ENCODE results near the gene RAX2.

The RAX2 gene

GRCh38 chr19:3725640-3726310 is 46.3 kb downstream of the RAX2 start:
- TF ChIP-seq BHLHE40 (IDR thresholded peaks at IDR 0.05; ENCODE audit: borderline replicate concordance) (no peak), NFRKB (IDR thresholded peaks at IDR 0.05) (no peak), FOXM1 (IDR thresholded peaks at IDR 0.05; ENCODE audit: borderline replicate concordance) (no peak), FOXK2 (IDR thresholded peaks at IDR 0.05) (no peak), FOXA1 (IDR thresholded peaks at IDR 0.05) (no peak), ARNT (IDR thresholded peaks at IDR 0.05) (no peak)
- DNase-seq (ENCODE audit: extremely low spot score) = no peak
- ChIA-PET POLR2A (no interaction called here), CTCF (no interaction called here)

GRCh38 chr19:3725121-3725520 is 46.9 kb downstream of the RAX2 start:
- TF ChIP-seq CTBP1 (IDR thresholded peaks at IDR 0.05; ENCODE audit: borderline replicate concordance) (no peak), SP1 (IDR thresholded peaks at IDR 0.05) (no peak), LEF1 (IDR thresholded peaks at IDR 0.05; ENCODE audit: borderline replicate concordance) (no peak), FOXK2 (IDR thresholded peaks at IDR 0.05) (no peak), NFRKB (IDR thresholded peaks at IDR 0.05) (no peak), ELF4 (IDR thresholded peaks at IDR 0.05) (no peak), PKNOX1 (IDR thresholded peaks at IDR 0.05) (no peak), L3MBTL2 (conservative IDR thresholded peaks at IDR 0.05) (no peak), FOXM1 (IDR thresholded peaks at IDR 0.05; ENCODE audit: borderline replicate concordance) (no peak), FOXA1 (IDR thresholded peaks at IDR 0.05) (no peak), HDGF (IDR thresholded peaks at IDR 0.05; ENCODE audit: borderline replicate concordance) (no peak), ZNF384 (IDR thresholded peaks at IDR 0.05) (no peak), ARNT (IDR thresholded peaks at IDR 0.05) (no peak), BHLHE40 (IDR thresholded peaks at IDR 0.05; ENCODE audit: borderline replicate concordance) (no peak), SUZ12 (IDR thresholded peaks at IDR 0.05) (no peak), TARDBP (IDR thresholded peaks at IDR 0.05) (no peak)
- ChIA-PET CTCF (no interaction called here), POLR2A (no interaction called here)
- DNase-seq (ENCODE audit: extremely low spot score) = no peak

GRCh38 chr19:3723883-3724282 is 48.1 kb downstream of the RAX2 start:
- POLR2A ChIA-PET = interaction anchor here (0.6 kb wide), 1 partner anchor 106 kb away, joined by 3 read pairs; no protein-coding TSS in a partner anchor
- DNase-seq (ENCODE audit: extremely low spot score) = no peak
- no peak for TF ChIP-seq HDGF (IDR thresholded peaks at IDR 0.05; ENCODE audit: borderline replicate concordance)
- no peak for TF ChIP-seq ZNF384 (IDR thresholded peaks at IDR 0.05)
- no peak for TF ChIP-seq PKNOX1 (IDR thresholded peaks at IDR 0.05)
- TF ChIP-seq SUZ12 (IDR thresholded peaks at IDR 0.05) = no peak
- TF ChIP-seq TARDBP (IDR thresholded peaks at IDR 0.05) = no peak
- no peak for TF ChIP-seq FOXM1 (IDR thresholded peaks at IDR 0.05; ENCODE audit: borderline replicate concordance)
- TF ChIP-seq SP1 (IDR thresholded peaks at IDR 0.05) = no peak
- TF ChIP-seq LEF1 (IDR thresholded peaks at IDR 0.05; ENCODE audit: borderline replicate concordance) = no peak
- TF ChIP-seq FOXA1 (IDR thresholded peaks at IDR 0.05) = no peak
- no peak for TF ChIP-seq ARNT (IDR thresholded peaks at IDR 0.05)
- no peak for TF ChIP-seq L3MBTL2 (conservative IDR thresholded peaks at IDR 0.05)
- no peak for TF ChIP-seq BHLHE40 (IDR thresholded peaks at IDR 0.05; ENCODE audit: borderline replicate concordance)
- no peak for TF ChIP-seq CTBP1 (IDR thresholded peaks at IDR 0.05; ENCODE audit: borderline replicate concordance)
- CTCF ChIA-PET = no interaction called here

- ChIA-PET POLR2A (no interaction called here), CTCF (no interaction called here)
- TF ChIP-seq CTBP1 (IDR thresholded peaks at IDR 0.05; ENCODE audit: borderline replicate concordance) (no peak), LEF1 (IDR thresholded peaks at IDR 0.05; ENCODE audit: borderline replicate concordance) (no peak), PKNOX1 (IDR thresholded peaks at IDR 0.05) (no peak), ELF4 (IDR thresholded peaks at IDR 0.05) (no peak), ARNT (IDR thresholded peaks at IDR 0.05) (no peak), L3MBTL2 (conservative IDR thresholded peaks at IDR 0.05) (no peak), ZNF384 (IDR thresholded peaks at IDR 0.05) (no peak), SP1 (IDR thresholded peaks at IDR 0.05) (no peak), FOXK2 (IDR thresholded peaks at IDR 0.05) (no peak), TARDBP (IDR thresholded peaks at IDR 0.05) (no peak), SUZ12 (IDR thresholded peaks at IDR 0.05) (no peak), NFRKB (IDR thresholded peaks at IDR 0.05) (no peak), BHLHE40 (IDR thresholded peaks at IDR 0.05; ENCODE audit: borderline replicate concordance) (no peak), FOXM1 (IDR thresholded peaks at IDR 0.05; ENCODE audit: borderline replicate concordance) (no peak)
- DNase-seq (ENCODE audit: extremely low spot score) = no peak
Measured at GRCh38 chr19:3723110-3723488, 48.9 kb downstream of the RAX2 start.

- no peak for DNase-seq (ENCODE audit: extremely low spot score)
- CTCF ChIA-PET = interaction anchor here (0.6 kb wide), 1 partner anchor 41 kb away, joined by 3 read pairs; no protein-coding TSS in a partner anchor
- POLR2A ChIA-PET = interaction anchor here (1.9 kb wide), 1 partner anchor 40 kb away, joined by 10 read pairs; the partner anchor contains the start of genes APBA3 and MRPL54
- TF ChIP-seq ARNT (IDR thresholded peaks at IDR 0.05) (no peak), LEF1 (IDR thresholded peaks at IDR 0.05; ENCODE audit: borderline replicate concordance) (no peak), SP1 (IDR thresholded peaks at IDR 0.05) (no peak), TARDBP (IDR thresholded peaks at IDR 0.05) (no peak), FOXK2 (IDR thresholded peaks at IDR 0.05) (no peak), HDGF (IDR thresholded peaks at IDR 0.05; ENCODE audit: borderline replicate concordance) (no peak), ZNF384 (IDR thresholded peaks at IDR 0.05) (no peak), L3MBTL2 (conservative IDR thresholded peaks at IDR 0.05) (no peak), FOXA1 (IDR thresholded peaks at IDR 0.05) (no peak), ELF4 (IDR thresholded peaks at IDR 0.05) (no peak), NFRKB (IDR thresholded peaks at IDR 0.05) (no peak), PKNOX1 (IDR thresholded peaks at IDR 0.05) (no peak), SUZ12 (IDR thresholded peaks at IDR 0.05) (no peak), BHLHE40 (IDR thresholded peaks at IDR 0.05; ENCODE audit: borderline replicate concordance) (no peak), CTBP1 (IDR thresholded peaks at IDR 0.05; ENCODE audit: borderline replicate concordance) (no peak), FOXM1 (IDR thresholded peaks at IDR 0.05; ENCODE audit: borderline replicate concordance) (no peak)
Measured at GRCh38 chr19:3722443-3723109, 49.5 kb downstream of the RAX2 start.
